ENCODE data around the gene ZNF319. TPM values are rescaled to one million over a fixed set of nuclear protein-coding genes. Genes with fewer than 3 reads are reported as not detected.

Gene ZNF319
- total RNA-seq, 1 donor from 2014 or later: 14.9 TPM

- Mint-ChIP-seq H3K4me1 (ENCODE audit: low read depth) (peaks cover 10% of the 10 kb centered on the region), H3K27me3 (no peaks in the 10 kb centered on the region), H3K9me3 (ENCODE audit: low read depth) (no peaks in the 10 kb centered on the region), H3K27ac (no peak overlapping the region), H3K4me3 (ENCODE audit: low read depth) (no peak overlapping the region), H3K36me3 (ENCODE audit: insufficient read depth) (peaks cover 8% of the 10 kb centered on the region)
- no peak for TF ChIP-seq CTCF (IDR thresholded peaks at IDR 0.05; ENCODE audit: unreplicated experiment)
- no peak for DNase-seq (ENCODE audit: low spot score, unreplicated experiment)
Measured at GRCh38 chr16:58046936-58047335, 46.5 kb upstream of the ZNF319 start.

DNA sequence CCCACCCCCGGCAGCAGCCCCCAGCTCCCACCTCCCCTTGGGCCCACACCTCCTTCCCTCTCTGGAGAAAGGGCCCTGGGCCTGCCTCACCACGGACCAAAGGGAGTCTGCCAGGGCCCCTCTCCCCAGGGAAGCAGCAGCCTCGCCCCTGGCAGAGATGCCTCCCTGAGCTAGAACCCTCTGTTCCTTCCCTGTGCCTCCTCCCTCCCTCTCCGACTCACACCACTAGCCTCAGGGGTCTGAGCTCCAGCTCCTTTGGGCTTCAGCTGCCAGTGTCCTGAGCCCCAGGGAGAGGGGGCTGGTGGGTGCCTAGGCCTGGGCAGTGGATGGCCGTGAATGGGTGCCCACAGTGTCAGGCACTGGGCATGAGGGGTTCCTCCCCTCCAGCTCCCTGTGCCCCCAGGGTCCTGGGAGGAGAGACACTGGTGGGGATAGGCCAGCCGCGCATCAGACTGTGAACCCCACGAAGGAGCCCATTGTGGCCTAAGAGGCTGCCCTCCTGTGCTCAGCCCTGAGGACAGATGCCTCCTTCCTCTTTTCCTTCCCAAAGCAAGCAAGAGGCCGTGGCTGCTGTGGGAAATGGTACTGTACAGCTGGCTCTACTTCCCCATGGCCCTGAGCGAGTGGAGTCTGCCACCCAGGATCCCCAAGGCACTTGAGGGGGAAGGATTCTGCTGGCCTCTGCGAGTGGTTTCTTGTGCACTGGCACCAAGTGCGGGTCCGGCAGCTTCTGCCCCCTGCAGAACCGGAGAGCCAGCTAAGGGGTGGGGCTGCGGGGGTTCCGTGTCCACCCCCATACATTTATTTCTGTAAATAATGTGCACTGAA is 45.8 kb upstream of the ZNF319 start:
- no peaks in the 10 kb centered on the region for H3K9me3 Mint-ChIP-seq (ENCODE audit: low read depth)
- DNase-seq (ENCODE audit: low spot score, unreplicated experiment): no peak
- H3K36me3 Mint-ChIP-seq (ENCODE audit: insufficient read depth): peaks cover 8% of the 10 kb centered on the region
- no peaks in the 10 kb centered on the region for H3K27me3 Mint-ChIP-seq
- TF ChIP-seq CTCF (IDR thresholded peaks at IDR 0.05; ENCODE audit: unreplicated experiment): no peak
- no peak overlapping the region for H3K4me3 Mint-ChIP-seq (ENCODE audit: low read depth)
- no peak overlapping the region for H3K27ac Mint-ChIP-seq
- peaks cover 10% of the 10 kb centered on the region for H3K4me1 Mint-ChIP-seq (ENCODE audit: low read depth)

DNA sequence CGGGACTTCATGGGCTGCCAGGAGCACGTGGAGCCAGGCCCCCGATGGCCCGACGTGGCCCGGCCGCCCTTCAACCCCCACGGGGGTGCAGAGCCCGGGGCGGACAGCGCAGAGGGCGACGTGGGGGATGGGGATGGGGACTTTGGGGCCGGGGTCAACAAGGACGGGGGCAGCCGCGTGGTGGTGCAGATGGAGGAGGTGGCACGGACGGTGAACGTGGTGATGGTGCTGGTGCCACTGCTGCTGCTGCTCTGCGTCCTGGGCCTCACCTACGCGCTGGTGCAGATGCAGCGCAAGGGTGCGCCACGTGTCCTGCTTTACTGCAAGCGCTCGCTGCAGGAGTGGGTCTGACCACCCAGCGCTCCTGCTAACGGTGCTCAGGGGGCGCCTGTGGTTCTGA is 44.6 kb upstream of the ZNF319 start:
- DNase-seq (ENCODE audit: low spot score, unreplicated experiment): no peak
- TF ChIP-seq CTCF (IDR thresholded peaks at IDR 0.05; ENCODE audit: unreplicated experiment): no peak
- Mint-ChIP-seq H3K27ac (no peak overlapping the region), H3K4me1 (ENCODE audit: low read depth) (peaks cover 9% of the 10 kb centered on the region), H3K27me3 (no peaks in the 10 kb centered on the region), H3K36me3 (ENCODE audit: insufficient read depth) (peaks cover 10% of the 10 kb centered on the region), H3K9me3 (ENCODE audit: low read depth) (no peaks in the 10 kb centered on the region), H3K4me3 (ENCODE audit: low read depth) (no peak overlapping the region)

- Mint-ChIP-seq H3K4me1 (ENCODE audit: low read depth) (peaks cover 7% of the 10 kb centered on the region), H3K4me3 (ENCODE audit: low read depth) (no peak overlapping the region), H3K27ac (no peak overlapping the region), H3K9me3 (ENCODE audit: low read depth) (no peaks in the 10 kb centered on the region), H3K36me3 (ENCODE audit: insufficient read depth) (peaks cover 15% of the 10 kb centered on the region), H3K27me3 (no peaks in the 10 kb centered on the region)
- DNase-seq (ENCODE audit: low spot score, unreplicated experiment): no peak
- TF ChIP-seq CTCF (IDR thresholded peaks at IDR 0.05; ENCODE audit: unreplicated experiment): no peak
Measured at GRCh38 chr16:58044266-58045019, 44.0 kb upstream of the ZNF319 start.

DNA sequence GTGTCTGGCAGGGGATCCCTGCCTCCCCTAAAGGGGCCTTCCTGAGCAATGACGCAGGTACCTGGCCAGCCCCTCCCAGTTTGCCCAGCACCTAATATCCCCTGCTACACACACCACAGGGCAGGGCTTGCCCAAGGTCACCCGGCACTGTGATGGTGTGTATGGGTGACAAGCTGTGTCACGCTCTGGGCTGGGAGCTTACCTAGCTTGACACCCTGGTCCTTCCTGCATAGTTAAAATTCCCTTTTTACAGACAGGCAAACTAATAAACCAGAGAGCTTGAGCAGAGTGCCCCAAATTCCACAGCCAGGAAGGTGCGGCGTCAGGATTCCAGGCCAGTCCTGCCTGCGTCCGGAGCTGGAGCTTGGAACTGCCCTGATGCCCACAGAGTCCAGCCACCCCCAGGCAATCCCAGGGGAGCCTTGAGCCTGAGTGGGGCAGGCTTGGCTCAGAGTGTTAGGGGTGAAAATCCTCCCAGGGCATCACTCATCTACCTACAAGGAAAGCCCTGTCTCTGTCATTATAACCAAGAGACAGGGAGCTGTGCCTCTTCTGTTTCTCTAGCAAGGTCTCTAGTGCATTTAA is 43.2 kb upstream of the ZNF319 start:
- Mint-ChIP-seq H3K4me1 (ENCODE audit: low read depth) (peaks cover 6% of the 10 kb centered on the region), H3K4me3 (ENCODE audit: low read depth) (no peak overlapping the region), H3K9me3 (ENCODE audit: low read depth) (no peaks in the 10 kb centered on the region), H3K36me3 (ENCODE audit: insufficient read depth) (peaks cover 23% of the 10 kb centered on the region), H3K27ac (no peak overlapping the region), H3K27me3 (no peaks in the 10 kb centered on the region)
- TF ChIP-seq CTCF (IDR thresholded peaks at IDR 0.05; ENCODE audit: unreplicated experiment): no peak
- DNase-seq (ENCODE audit: low spot score, unreplicated experiment): no peak
